Measurements from ENCODE around the gene CFDP1. TPM values are rescaled to one million over a fixed set of nuclear protein-coding genes. Genes with fewer than 3 reads are reported as not detected.

CFDP1 gene
- total RNA-seq, 2 experiments from 2014 or later, result 34.7 to 39.9 TPM

DNA sequence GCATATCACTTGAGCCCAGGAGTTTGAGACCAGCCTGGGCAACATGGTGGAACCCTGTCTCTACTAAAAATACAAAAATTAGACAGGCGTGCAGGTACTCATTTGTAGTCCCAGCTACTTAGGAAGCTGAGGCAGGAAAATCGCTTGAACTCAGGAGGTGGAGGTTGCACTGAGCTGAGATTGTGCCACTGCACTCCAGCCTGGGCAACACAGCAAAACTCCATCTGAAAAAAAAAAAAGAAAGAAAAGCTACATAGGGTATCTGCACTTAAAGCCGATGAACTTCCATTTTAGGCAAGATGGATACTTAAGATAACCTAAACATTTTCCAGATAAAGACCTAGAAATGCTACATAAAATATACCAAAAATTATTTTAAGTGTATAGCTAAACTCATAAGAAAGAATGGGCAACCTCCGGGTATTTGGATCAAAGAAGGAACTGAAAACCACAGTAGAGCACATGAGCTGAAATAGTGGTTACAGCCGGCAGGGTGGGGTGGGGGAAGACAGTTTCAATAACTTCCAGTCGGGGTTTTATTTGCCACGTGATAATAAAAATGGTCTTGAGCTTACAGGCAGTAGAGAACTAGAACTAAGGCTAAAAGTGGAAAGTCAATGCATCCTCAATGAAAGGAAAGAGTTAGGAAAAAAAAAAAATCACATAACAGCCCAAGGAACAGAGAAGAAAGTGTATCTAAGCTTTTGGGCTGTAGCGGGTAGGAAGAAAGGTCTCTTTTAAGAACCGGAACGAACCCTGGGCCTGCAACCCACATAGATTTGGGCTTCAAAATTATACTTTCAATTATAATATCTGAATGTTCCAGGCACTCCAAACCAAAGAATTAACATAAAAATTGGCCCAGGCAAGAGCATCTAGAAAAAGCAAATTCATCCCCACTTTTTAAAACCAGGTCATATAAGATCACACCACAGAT is 53.1 kb downstream of the CFDP1 start:
- POLR2A ChIA-PET, result no interaction called here
- ATAC-seq, result peak; percentile 71
- intact Hi-C loops (cut with micrococcal nuclease), result loop anchor here (2.0 to 5.0 kb wide), 2 partner anchors 58 to 147 kb away; no protein-coding TSS in a partner anchor
- peak overlapping the region; percentile 6 for H3K4me3 Mint-ChIP-seq
- H3K9me3 Mint-ChIP-seq, result no peaks in the 10 kb centered on the region
- H3K36me3 Mint-ChIP-seq (ENCODE audit: low read depth), result peaks cover 47% of the 10 kb centered on the region
- DNase-seq, result peak; percentile 66
- H3K4me1 Mint-ChIP-seq (ENCODE audit: low read depth), result peaks cover 47% of the 10 kb centered on the region
- peaks cover 2% of the 10 kb centered on the region for H3K27me3 Mint-ChIP-seq
- H3K27ac Mint-ChIP-seq, result no peak overlapping the region
- TF ChIP-seq CTCF (IDR thresholded peaks at IDR 0.05), result no peak
- CTCF ChIA-PET, result interaction anchor here (0.8 to 3.3 kb wide), 10 partner anchors 8 to 181 kb away, joined by 3 to 19 read pairs (median 4); partner anchors contain the start of gene BCAR1

DNA sequence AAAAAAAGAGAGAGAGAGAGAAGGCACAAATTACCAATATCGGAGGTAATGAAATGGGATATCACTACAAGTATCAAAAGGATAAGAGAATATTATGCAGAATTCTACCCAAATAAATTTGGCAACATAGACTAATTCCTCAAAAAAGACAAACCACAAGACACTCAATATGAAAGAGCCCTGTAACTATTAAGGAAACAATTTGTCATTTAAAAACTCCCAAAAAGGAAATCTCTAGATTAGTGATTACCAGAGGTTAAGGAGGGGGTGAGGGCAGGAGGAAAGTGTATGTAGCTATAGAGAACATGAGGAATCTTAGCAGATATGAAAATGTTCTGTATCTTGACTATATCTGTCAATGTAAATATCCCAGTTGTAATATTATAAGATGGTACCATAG is 54.0 kb downstream of the CFDP1 start:
- Mint-ChIP-seq H3K36me3 (ENCODE audit: low read depth) (peaks cover 47% of the 10 kb centered on the region), H3K9me3 (no peaks in the 10 kb centered on the region)

GRCh38 chr16:75378616-75379015 is 54.7 kb downstream of the CFDP1 start:
- intact Hi-C loops (cut with micrococcal nuclease), result loop anchor here (5.0 kb wide), 1 partner anchor 56 kb away; no protein-coding TSS in a partner anchor
- POLR2A ChIA-PET, result interaction anchor here (0.7 to 0.8 kb wide), 2 partner anchors 55 to 131 kb away, joined by 3 read pairs; partner anchors contain the start of gene CFDP1
- peaks cover 47% of the 10 kb centered on the region for H3K4me1 Mint-ChIP-seq (ENCODE audit: low read depth)
- H3K4me3 Mint-ChIP-seq, result no peak overlapping the region
- no peak for TF ChIP-seq CTCF (IDR thresholded peaks at IDR 0.05)
- ATAC-seq (no peak), DNase-seq (no peak)
- no peak overlapping the region for H3K27ac Mint-ChIP-seq
- CTCF ChIA-PET, result interaction anchor here (2.3 to 3.3 kb wide), 2 partner anchors 145 to 179 kb away, joined by 16 to 19 read pairs; no protein-coding TSS in a partner anchor
- H3K36me3 Mint-ChIP-seq (ENCODE audit: low read depth), result peaks cover 47% of the 10 kb centered on the region
- H3K9me3 Mint-ChIP-seq, result no peaks in the 10 kb centered on the region
- H3K27me3 Mint-ChIP-seq, result peaks cover 2% of the 10 kb centered on the region

More for the DNA sequence above, 54.0 kb downstream of the CFDP1 start:
- ATAC-seq (peak; percentile 71), DNase-seq (peak; percentile 29)
- intact Hi-C loops (cut with micrococcal nuclease), result loop anchor here (5.0 kb wide), 1 partner anchor 57 kb away; no protein-coding TSS in a partner anchor
- TF ChIP-seq CTCF (IDR thresholded peaks at IDR 0.05), result no peak
- ChIA-PET CTCF (interaction anchor here (1.4 to 3.3 kb wide), 4 partner anchors 7 to 180 kb away, joined by 3 to 19 read pairs (median 10); no protein-coding TSS in a partner anchor), POLR2A (no interaction called here)
- Mint-ChIP-seq H3K27me3 (peaks cover 2% of the 10 kb centered on the region), H3K4me1 (ENCODE audit: low read depth) (peaks cover 47% of the 10 kb centered on the region), H3K27ac (no peak overlapping the region), H3K4me3 (no peak overlapping the region)

DNA sequence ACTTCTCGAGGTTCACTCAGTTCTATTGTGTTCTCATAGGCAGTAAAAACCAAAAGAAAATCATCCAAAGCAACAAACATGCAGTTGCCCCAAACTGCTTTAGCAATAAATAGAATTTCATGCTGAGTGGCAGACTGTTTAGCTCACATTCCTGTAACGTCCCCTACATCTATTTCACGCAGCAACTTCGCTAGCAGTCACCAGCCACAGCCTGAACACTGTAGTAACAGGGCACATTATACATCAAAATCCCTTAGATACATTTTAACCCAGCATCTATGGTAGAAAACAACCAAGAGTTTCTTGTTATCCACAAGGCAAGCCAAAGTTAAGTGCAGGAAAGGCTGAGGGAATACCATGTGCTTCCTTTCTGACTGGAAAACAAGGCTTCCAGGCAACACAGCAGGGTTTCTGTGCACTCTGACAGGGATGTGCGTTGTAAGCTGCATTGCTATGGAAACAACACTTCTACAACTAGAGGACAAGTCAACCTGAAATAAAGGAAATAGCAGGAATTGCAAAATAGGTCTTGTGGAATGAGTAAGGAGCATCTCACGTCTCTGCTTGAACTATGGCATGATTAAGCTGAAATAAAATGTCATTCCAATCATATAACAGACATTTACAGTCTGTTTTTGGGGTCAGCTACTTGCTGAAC is 55.4 kb downstream of the CFDP1 start:
- DNase-seq, result no peak
- POLR2A ChIA-PET, result interaction anchor here (0.7 to 0.8 kb wide), 2 partner anchors 56 to 130 kb away, joined by 3 read pairs; partner anchors contain the start of gene CFDP1
- intact Hi-C loops (cut with micrococcal nuclease), result loop anchor here (5.0 kb wide), 1 partner anchor 56 kb away; no protein-coding TSS in a partner anchor
- H3K9me3 Mint-ChIP-seq, result no peaks in the 10 kb centered on the region
- H3K27ac Mint-ChIP-seq, result no peak overlapping the region
- CTCF ChIA-PET, result interaction anchor here (2.3 to 3.3 kb wide), 2 partner anchors 144 to 178 kb away, joined by 16 to 19 read pairs; no protein-coding TSS in a partner anchor
- no peak for TF ChIP-seq CTCF (IDR thresholded peaks at IDR 0.05)
- peaks cover 47% of the 10 kb centered on the region for H3K36me3 Mint-ChIP-seq (ENCODE audit: low read depth)
- H3K4me3 Mint-ChIP-seq, result no peak overlapping the region
- no peak for ATAC-seq
- peaks cover 2% of the 10 kb centered on the region for H3K27me3 Mint-ChIP-seq
- peaks cover 47% of the 10 kb centered on the region for H3K4me1 Mint-ChIP-seq (ENCODE audit: low read depth)

Measured in activated CD8-positive, alpha-beta T cell treated with anti-CD3 and anti-CD28 coated beads for 36 hours (primary cell).